Astrocyte of the cerebellum (primary cell): ENCODE results near the gene SAFB.

Source experiments
- DNase-seq: peaks from one replicate; pipeline ENCODE4 v3.0.0-alpha.2; 2011; ENCODE audit warnings: low read depth
- H3K4me3 ChIP-seq: 2 replicates; pipeline ENCODE4 v1.5.1; 2011; ENCODE audit warnings: mild to moderate bottlenecking, low read depth, low read length, moderate library complexity
- CTCF ChIP-seq: IDR thresholded peaks from 2 replicates; pipeline ENCODE4 v1.5.1; 2012; ENCODE audit warnings: low read length, low read depth, moderate library complexity, mild to moderate bottlenecking; ENCODE audit errors: missing control alignments
- in situ Hi-C: cut with HindIII; loops from 2 replicates; pipeline ENCODE4 v1.10.0; 2017; ENCODE audit warnings: low sequenced_read_pairs

Gene SAFB

DNA sequence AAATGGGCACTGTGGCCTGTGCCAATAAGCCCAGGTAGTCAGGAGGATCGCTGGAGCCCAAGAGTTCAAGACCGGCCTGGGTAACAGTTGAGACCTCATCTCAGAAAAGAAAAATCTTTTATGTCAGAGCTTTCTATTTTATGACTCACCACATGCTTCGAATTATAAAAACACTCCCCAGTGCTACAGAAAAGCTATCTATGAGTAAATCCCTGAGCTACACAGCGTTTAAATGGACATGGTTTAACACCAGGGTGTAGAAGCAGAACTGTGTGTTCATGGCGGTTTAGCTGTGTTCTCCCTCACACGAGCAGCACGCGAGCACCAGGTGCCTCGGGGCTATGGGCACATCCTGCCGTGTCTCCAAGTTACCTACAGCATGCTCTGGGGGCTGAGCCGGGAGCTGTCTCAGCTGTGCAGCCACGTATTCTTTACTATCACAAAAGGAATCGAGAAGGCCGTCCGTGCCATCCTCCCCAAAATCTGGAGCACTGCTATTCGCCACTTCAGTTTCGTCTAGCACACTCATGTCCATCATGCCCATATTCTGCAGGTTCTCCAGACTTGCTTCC, 7.0 kb upstream of the SAFB start:
- no peak for TF ChIP-seq CTCF
- DNase-seq: no peak
- in situ Hi-C loops: no loop called here
- no peak overlapping the region for H3K4me3 ChIP-seq

- no peak overlapping the region for H3K4me3 ChIP-seq
- DNase-seq: no peak
- TF ChIP-seq CTCF: no peak
- in situ Hi-C loops: no loop called here
Observed at GRCh38 chr19:5617080-5617479, 5.8 kb upstream of the SAFB start.

GRCh38 chr19:5618591-5618990, 4.3 kb upstream of the SAFB start:
- DNase-seq: no peak
- no peak for TF ChIP-seq CTCF
- no peak overlapping the region for H3K4me3 ChIP-seq
- in situ Hi-C loops: no loop called here

GRCh38 chr19:5619946-5620345, 2.9 kb upstream of the SAFB start:
- TF ChIP-seq CTCF: no peak
- no peak for DNase-seq
- H3K4me3 ChIP-seq: no peak overlapping the region
- in situ Hi-C loops: no loop called here

DNA sequence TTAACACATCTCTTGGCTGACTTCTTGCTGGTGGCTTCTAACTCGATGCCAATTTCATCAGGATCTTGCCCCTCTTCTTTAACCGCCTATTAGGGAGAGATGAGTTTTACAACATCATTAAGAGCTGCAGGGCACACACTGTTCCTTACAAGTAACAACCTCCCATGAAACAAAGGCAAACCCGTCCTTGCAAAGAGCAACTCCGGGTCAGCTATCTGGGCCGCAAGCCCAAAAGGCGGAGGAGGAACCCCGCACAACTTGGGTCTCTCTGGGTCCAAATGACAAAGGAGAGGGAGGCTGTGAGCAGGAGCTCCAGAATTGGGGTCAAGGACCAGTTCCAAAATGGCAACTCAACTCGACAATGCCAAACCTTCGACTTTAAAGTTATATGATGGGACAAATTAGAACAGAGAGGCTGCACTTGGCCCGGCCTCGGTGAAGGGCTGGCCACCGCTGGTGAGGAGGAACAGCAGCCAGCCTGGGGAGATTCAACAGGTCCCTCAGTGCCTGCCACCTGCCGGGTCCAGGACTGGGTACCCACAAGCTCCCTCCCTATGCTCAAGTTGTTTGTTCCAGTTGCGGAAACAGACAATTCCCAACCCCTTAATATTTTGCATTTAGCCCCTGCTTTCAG, 1.5 kb upstream of the SAFB start:
- no peak for DNase-seq
- H3K4me3 ChIP-seq: peak overlapping the region; percentile 88
- TF ChIP-seq CTCF: no peak
- in situ Hi-C loops: no loop called here

- no peak for TF ChIP-seq CTCF
- in situ Hi-C loops: no loop called here
- H3K4me3 ChIP-seq: peak overlapping the region; percentile 88
- DNase-seq: no peak
Observed at GRCh38 chr19:5621945-5622464, 878 bp upstream of the SAFB start.
